Testis (tissue), 3 donors: ENCODE measurements around the gene FLYWCH1. TPM values are rescaled to one million over a fixed set of nuclear protein-coding genes. Genes with fewer than 3 reads are reported as not detected.

Experiments used
- DNase-seq: peaks from one replicate; pipeline ENCODE4 v3.0.0-alpha.2; 2019
- H3K27ac ChIP-seq, 2 donors: fragments of 200-600 bp; sonication (generic); one replicate each; pipeline ENCODE4 v1.5.1; 2019
- H3K27me3 ChIP-seq: fragments of 200-600 bp; sonication (generic); one replicate; pipeline ENCODE4 v1.5.1; 2019
- H3K36me3 ChIP-seq: fragments of 200-600 bp; sonication (generic); one replicate; pipeline ENCODE4 v1.5.1; 2017; ENCODE audit warnings: low read depth; ENCODE audit errors: missing control alignments
- H3K4me1 ChIP-seq: fragments of 200-600 bp; sonication (generic); one replicate; pipeline ENCODE4 v1.5.1; 2019
- H3K4me3 ChIP-seq, 2 donors: fragments of 200-600 bp; sonication (generic); one replicate each; pipeline ENCODE4 v1.5.1; 2017 to 2019
- H3K9me3 ChIP-seq: fragments of 200-600 bp; sonication (generic); one replicate; pipeline ENCODE4 v1.5.1; 2017
- CTCF ChIP-seq, 3 experiments: fragments of 450-650 bp in 2 of 3; fragments of 200-600 bp in 1 of 3; sonication (generic) in 1 of 3; IDR thresholded peaks; one replicate each; pipeline ENCODE4 v1.5.1; 2016 to 2019; ENCODE audit warnings: antibody characterized with exemption in 3 of 3, mild to moderate bottlenecking in 2 of 3, moderate library complexity in 1 of 3
- POLR2A ChIP-seq: fragments of 450-650 bp; IDR thresholded peaks from one replicate; pipeline ENCODE4 v1.6.1; 2017; ENCODE audit warnings: antibody characterized with exemption, mild to moderate bottlenecking, moderate library complexity
- WGBS, 2 donors: methylation state at CpG; one replicate each; pipeline ENCODE4 v1.1.5; 2018; 5-methylcytosine and 5-hydroxymethylcytosine counted together
- intact Hi-C: fragments of 100-400 bp; cut with DNase I; formaldehyde crosslinking; loops from one replicate; pipeline ENCODE4 v1.15.1; 2023; ENCODE audit warnings: low total_unique reads
- polyA plus RNA-seq: library from polyadenylated mRNA; stranded (reverse); fragments of 350-450 nt; fragmentation: Illumina TruSeq; extraction: RNeasy Lipid Tissue Mini Kit (QIAGEN cat#74804); gene quantifications from one replicate; pipeline ENCODE4 v1.2.3, GENCODE V29; 2014; ENCODE audit warnings: low read depth, low replicate concordance; ENCODE audit not compliant: insufficient read depth
- total RNA-seq, 2 donors: library from RNA; depleted of rRNA; stranded (reverse); fragments of >200 nt; gene quantifications; one replicate each; pipeline ENCODE4 v1.2.3, GENCODE V29; 2016

FLYWCH1 gene
- total and polyA plus RNA-seq, 3 donors from 2014 or later: 12.5 to 31.0 (median 26.7) TPM

- DNase-seq: no peak
- no peaks in the 10 kb centered on the region for H3K9me3 ChIP-seq
- intact Hi-C loops: no loop called here
- no peak overlapping the region for H3K27ac ChIP-seq
- no peak overlapping the region for H3K4me3 ChIP-seq
- H3K27me3 ChIP-seq: no peaks in the 10 kb centered on the region
- no peak for TF ChIP-seq POLR2A
- TF ChIP-seq CTCF (IDR thresholded peaks at IDR 0.05): no peak
- H3K4me1 ChIP-seq: peaks cover 10% of the 10 kb centered on the region
- WGBS, 2 donors: 78 to 90% methylated on average over 2 to 5 of the region's 8 CpGs
- H3K36me3 ChIP-seq: no peaks in the 10 kb centered on the region
Observed at GRCh38 chr16:2987833-2988232, 76.1 kb downstream of the FLYWCH1 start.

- Histone ChIP-seq H3K36me3 (no peaks in the 10 kb centered on the region), H3K4me3 (no peak overlapping the region), H3K9me3 (no peaks in the 10 kb centered on the region), H3K27me3 (no peaks in the 10 kb centered on the region), H3K27ac (no peak overlapping the region), H3K4me1 (peaks cover 10% of the 10 kb centered on the region)
- WGBS, 2 donors: 67 to 71% methylated on average over 3 to 8 of the region's 8 CpGs
- no peak for DNase-seq
- intact Hi-C loops: no loop called here
- TF ChIP-seq CTCF (IDR thresholded peaks at IDR 0.05): no peak
- TF ChIP-seq POLR2A: no peak
Observed at GRCh38 chr16:2988590-2989099, 76.9 kb downstream of the FLYWCH1 start.

GRCh38 chr16:2990891-2991290 is 79.2 kb downstream of the FLYWCH1 start:
- DNase-seq: no peak
- intact Hi-C loops: no loop called here
- H3K4me3 ChIP-seq: no peak overlapping the region
- TF ChIP-seq POLR2A: no peak
- TF ChIP-seq CTCF (IDR thresholded peaks at IDR 0.05): no peak
- H3K36me3 ChIP-seq: no peaks in the 10 kb centered on the region
- H3K27me3 ChIP-seq: no peaks in the 10 kb centered on the region
- 67 to 80% methylated on average over 4 to 10 of the region's 10 CpGs for WGBS, 2 donors
- no peaks in the 10 kb centered on the region for H3K9me3 ChIP-seq
- no peak overlapping the region for H3K27ac ChIP-seq
- H3K4me1 ChIP-seq: peaks cover 1% of the 10 kb centered on the region

GRCh38 chr16:2991566-2992261 is 80.0 kb downstream of the FLYWCH1 start:
- no peak for DNase-seq
- Histone ChIP-seq H3K27ac (no peak overlapping the region), H3K4me1 (no peaks in the 10 kb centered on the region), H3K36me3 (no peaks in the 10 kb centered on the region), H3K4me3 (no peak overlapping the region), H3K27me3 (no peaks in the 10 kb centered on the region), H3K9me3 (no peaks in the 10 kb centered on the region)
- 91 to 94% methylated on average over 8 to 12 of the region's 12 CpGs for WGBS, 2 donors
- TF ChIP-seq POLR2A: no peak
- no peak for TF ChIP-seq CTCF (IDR thresholded peaks at IDR 0.05)
- intact Hi-C loops: no loop called here
